Epithelial cell of prostate (primary cell): Measurements from ENCODE around the gene SLC16A8.

Experiments used
- DNase-seq: peaks from one replicate; pipeline ENCODE4 v3.0.0-alpha.2; 2011; ENCODE audit warnings: low read depth, low spot score
- H3K27ac ChIP-seq: fragments of 450-650 bp; 2 replicates; pipeline ENCODE4 v1.5.1; 2017; ENCODE audit warnings: mild to moderate bottlenecking

The SLC16A8 gene

GRCh38 chr22:38074181-38075104, 9.5 kb downstream of the SLC16A8 start:
- H3K27ac ChIP-seq, result no peak overlapping the region
- DNase-seq, result no peak

DNA sequence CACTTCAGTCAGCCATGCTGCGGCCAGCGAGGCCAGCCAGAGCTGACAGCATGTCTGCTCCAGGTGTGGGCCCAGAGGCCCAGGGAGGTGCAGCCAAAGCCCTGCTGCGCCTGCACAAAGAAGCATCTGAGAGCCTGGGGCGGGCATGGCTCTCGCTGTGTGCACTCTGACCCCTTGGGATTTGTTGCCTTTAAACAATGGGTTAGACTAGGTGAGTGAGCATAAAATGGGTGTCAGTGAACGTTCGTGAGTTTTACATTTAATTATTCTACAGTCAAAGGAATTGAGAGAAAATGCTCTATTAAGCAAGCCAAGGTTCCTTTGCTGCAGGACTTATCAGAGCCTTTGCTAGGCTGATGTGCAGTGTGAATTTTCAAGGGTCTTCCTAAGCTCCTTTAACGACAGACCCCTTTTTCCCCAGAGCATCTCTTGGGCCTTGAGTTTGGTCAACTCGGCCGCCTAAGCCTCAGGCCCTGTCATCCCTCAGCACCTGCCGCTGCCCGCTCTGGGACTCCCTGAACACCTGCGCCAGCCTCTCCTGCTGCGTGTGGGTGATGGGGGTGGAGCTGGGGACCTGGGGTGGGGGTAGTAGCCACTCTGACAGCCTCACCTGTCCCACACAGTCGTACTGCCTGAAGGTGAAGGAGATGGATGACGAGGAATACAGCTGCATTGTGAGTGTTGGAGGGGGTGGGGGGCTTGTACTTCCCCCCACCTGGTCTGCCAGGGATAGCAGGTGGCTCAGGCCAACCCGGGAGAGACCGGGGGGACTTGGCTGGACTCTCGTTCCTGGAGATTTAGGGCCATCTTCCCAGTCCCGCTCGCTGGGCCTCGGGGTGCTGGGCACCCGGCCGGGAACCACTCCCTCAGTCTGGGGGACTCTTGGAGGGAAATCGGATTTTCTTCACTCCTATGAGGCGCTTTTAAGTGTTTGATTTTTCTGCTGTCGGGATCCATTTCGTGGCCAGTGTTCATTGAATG, 10.5 kb downstream of the SLC16A8 start:
- no peak for DNase-seq
- no peak overlapping the region for H3K27ac ChIP-seq

DNA sequence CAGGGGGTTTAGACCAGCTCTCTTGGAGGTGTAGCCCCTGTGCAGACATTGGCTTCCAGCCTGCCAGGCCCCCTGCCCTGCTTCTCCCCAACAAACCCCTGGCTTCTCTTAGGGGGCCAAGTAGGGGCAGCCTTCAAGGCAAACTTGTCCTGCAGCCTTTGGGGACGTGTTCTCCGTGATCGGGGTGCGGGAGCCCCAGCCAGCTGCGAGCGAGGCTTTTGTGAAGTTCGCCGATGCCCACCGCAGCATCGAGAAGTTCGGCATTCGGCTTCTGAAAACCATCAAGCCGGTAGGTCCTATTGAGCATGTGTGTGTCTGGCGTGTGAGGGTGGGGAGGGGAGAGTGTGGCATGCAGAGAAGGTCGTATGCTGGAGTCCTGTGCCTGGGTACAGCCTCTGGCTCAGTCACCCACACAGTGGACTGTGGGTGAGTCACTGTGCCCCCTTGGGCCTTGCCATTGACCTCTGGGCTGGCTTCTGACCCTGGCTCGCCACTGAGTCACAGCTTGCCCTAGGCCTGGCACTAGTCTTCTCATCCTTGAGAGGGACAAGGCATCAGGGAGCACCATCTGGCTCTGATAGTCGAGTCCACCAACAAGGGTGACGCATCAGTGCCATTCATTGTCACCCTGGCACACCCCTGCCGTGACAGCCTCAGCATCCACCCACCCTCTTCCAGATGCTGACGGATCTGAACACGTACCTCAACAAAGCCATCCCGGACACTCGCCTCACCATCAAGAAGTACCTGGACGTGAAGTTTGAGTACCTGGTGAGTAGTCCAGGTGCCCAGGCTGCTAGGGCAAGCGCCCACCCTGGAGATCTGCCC, 11.4 kb downstream of the SLC16A8 start:
- DNase-seq, result no peak
- H3K27ac ChIP-seq, result no peak overlapping the region

DNA sequence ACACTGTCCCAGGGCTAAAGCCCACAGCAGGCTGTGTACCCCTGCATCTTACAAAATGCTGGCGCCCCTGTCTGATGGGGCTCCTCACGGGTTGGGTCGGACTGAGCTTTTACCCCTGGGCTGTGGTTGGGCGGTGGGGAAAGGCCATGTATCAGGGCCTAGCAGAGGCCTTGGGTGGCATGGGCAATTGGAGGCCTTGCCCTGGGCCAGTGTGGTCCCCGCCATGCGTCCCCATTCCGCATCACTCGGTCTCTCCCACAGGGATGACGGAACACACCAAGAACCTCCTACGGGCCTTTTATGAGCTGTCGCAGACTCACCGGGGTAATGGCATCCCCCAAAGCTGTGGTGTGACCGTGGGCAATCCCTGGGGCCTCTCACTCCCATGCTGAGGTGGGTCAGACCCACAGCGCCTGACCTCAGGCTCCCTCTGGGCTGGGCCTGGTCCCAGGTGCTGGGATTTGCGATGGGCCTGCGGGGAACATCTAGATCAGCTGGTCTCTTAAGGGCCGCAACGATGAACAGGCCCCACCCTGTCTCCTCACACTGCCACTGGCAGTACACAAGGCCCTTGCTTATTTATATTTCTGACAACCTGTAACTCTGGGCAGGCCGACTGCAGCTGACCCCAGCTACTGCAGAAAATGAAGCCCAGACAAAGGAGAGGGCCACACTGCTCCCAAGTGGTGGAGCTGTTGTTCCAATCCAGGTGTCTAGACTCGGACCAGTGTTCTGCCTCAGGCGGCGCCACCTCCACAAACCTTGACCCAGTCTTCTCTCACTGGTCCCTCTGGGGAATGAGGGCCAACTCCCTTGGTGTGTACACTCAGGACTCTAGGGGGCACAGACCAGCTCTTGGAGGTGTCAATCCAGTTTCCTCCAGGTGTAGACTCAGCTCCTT, 12.3 kb downstream of the SLC16A8 start:
- no peak for DNase-seq
- no peak overlapping the region for H3K27ac ChIP-seq

DNA sequence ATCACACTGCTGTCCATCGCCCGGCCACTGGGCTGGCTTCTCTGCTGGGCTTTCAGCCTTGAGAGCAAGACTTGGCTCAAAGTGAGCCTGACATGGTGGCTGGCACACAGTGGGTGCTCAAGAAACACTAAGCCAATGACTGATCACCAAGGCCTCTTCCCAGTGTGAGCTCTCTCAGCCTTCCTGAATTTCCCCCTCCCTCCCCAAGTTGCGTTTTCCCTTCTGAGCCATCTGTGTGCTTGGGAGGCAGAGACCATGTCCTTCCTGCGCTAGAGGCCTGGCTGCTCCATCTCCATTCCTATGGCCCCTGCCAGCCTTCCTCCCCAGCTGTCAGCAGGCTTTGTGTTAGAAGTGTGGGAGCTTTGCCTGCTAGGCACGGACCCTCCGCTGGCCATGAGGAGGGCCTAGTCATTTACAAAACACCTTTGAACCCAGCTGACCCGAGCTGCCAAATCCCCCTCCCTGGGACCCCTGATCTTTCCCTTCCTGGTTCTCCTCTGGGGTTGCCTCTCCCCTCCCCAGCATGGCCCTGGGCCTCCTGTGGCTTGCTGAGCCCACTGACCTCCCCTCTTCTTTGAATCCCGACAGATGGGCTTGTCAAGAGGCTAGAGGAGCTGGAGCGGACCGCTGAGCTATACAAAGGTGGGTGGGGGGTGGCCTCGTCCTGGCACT, 13.6 kb downstream of the SLC16A8 start:
- DNase-seq, result no peak
- no peak overlapping the region for H3K27ac ChIP-seq

DNA sequence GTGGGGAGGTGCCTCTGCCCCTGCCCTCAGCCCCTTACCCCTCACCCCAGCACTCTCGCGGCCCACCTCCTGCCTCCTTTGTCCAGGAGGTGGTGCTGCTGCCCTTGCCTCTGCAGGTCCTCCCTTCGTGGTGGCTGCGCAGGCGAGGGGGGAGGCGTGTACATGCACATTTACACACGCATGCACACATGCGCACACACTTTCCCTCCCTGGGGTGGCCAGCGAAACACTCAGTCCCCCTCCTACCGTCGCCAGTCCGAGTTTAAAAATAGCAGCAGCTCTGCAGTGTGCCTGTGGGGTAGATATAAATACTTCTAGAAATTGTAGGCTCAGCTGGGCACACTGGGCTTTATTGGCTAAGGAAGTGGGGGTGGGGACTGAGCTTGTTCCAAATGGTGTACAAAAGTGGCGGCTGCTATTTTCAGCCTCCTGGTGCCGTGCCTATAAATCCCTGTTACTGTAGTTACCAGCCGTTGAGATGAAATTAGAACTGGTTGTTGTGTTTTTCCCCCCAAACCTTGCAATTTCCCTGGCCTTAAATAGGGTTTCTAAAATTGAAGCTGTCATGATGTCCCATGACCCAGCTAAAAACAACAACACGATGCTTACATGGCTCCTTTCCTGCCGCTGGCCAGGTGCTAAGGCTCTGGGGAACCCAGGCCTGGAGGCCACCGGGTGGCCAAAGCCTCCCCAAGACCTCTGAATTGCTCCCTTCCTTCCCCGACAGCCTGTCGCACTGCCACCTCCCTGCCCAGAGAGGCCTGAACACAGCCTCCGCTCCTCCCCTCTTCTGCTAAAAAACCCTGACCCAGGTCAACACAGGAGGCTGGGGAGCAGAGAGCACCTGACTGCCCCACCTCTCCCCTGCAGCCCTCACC, 14.4 kb downstream of the SLC16A8 start:
- no peak overlapping the region for H3K27ac ChIP-seq
- no peak for DNase-seq

GRCh38 chr22:38068641-38069371, 15.2 kb downstream of the SLC16A8 start:
- no peak overlapping the region for H3K27ac ChIP-seq
- DNase-seq, result no peak

- DNase-seq, result no peak
- no peak overlapping the region for H3K27ac ChIP-seq
Measured at GRCh38 chr22:38067761-38068360, 16.1 kb downstream of the SLC16A8 start.

GRCh38 chr22:38067028-38067415, 17.0 kb downstream of the SLC16A8 start:
- no peak overlapping the region for H3K27ac ChIP-seq
- DNase-seq, result no peak

GRCh38 chr22:38066381-38067027, 17.5 kb downstream of the SLC16A8 start:
- no peak overlapping the region for H3K27ac ChIP-seq
- no peak for DNase-seq

- H3K27ac ChIP-seq, result no peak overlapping the region
Measured at GRCh38 chr22:38065539-38065938, 18.4 kb downstream of the SLC16A8 start.

DNA sequence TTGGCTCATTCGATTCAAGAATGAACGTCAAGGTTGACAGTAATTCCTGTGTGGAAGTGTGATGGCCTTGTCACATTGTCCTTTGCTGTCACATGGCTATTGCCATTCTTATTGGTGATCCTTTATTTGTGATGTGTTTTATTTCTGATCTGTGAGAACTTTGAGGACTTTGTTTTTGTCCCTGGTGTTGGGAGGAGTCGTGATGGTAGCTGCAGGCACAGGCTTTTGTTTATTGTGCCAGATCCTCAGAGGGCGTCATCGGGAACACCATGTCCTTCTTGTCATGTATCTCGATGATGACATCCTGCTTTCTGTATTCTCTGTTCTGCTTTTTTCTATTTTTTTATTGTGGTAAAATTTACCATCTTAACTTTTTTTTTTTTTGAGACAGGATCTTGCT, 21.2 kb downstream of the SLC16A8 start:
- DNase-seq, result no peak
- no peak overlapping the region for H3K27ac ChIP-seq

More at GRCh38 chr22:38065539-38065938, 18.4 kb downstream of the SLC16A8 start:
- no peak for DNase-seq

DNA sequence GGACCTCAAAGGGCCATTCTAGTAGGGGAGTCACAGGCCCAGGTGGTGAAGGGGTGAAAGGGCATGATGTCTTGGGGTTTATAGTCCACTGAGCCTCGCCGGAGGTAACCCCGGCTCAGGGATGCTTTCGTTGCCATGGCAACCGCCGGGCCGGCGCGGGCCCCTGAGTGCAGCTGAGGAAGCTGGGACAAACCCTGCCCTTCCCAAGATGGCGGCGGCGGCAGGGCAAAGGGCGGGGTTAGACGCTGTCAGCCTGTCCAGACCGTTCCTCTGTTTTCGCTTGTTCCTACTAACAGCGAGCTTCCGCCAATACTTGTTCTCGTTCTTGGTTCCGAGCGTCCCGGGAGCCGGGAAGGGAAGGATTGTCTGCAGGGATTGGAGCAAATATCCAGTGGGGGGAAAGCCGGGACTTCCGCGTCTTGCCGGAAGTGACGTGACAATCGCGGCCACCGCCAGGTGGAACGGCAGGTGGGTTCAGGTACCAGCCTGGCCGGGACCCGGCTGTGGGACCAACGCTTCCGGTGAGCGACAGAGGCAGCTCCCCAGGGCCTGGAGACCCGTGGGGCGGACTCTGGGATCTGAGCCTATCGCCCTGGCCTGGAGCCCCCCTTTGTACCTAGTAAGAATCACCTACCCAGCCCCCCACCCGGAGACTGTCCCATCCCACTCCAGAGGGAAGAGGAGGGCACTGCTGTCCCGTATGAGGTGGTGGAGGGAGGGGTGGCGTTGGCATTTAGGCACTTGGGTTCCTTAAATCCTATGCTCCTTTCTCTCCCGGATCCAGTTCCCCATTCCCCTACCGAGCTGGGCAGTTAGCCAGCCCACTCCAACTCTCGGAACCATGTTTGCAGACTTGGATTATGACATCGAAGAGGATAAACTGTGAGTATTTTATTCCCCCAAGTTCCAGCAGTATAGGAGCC, 26.8 kb downstream of the SLC16A8 start, which contains the start of gene PICK1:
Gene PICK1 (plus strand): TSS at position 436 of the 923 bp plus-strand sequence. CDS start 406 bp downstream, at position 842.
- H3K27ac ChIP-seq, result peak within 1 kb of the TSS; percentile 78
- DNase-seq, result peak; percentile 36

GRCh38 chr22:38051900-38052862, 31.8 kb downstream of the SLC16A8 start:
- no peak overlapping the region for H3K27ac ChIP-seq
- peak; percentile 14 for DNase-seq
